GM18517 (cell line): ENCODE data around the gene UBE3A.
A peak's percentile ranks its signal among the peaks of the same experiment; 100 is the strongest.
"Not testable (repeated sequence)": the region's sequence is repeated elsewhere in the genome, so short reads cannot be mapped to it uniquely, and the experiment has no call there.

Source experiments
- ATAC-seq: cut with Tn5 transposase; IDR thresholded peaks from one replicate; pipeline ENCODE4 v1.9.1; 2021; ENCODE audit warnings: mild to moderate bottlenecking, moderate library complexity; ENCODE audit not compliant: unreplicated experiment

Gene UBE3A

DNA sequence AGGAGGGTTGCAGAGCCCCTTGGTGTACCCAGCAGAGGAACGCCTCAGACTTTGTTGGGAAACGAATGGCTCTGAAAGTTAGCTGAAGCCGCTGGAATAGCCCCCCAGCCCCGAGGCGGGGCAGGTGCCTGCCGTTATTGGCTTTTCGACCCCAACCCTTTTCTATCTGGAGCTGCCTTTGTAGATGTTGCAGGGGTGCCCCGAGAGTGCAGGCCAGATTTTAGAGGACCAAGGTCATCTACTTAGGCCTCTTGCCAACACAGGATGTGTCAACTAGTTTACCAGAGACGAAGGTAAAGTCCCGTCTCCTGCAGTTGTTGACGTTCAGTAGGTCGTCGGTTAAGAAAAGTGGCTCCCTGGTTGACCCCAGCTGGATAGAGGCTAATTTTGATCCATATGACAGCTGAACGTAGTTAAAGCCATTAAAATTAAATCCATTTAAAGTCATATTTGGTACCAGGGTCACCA lies 579 bp upstream of the UBE3A start:
- ATAC-seq: no peak

DNA sequence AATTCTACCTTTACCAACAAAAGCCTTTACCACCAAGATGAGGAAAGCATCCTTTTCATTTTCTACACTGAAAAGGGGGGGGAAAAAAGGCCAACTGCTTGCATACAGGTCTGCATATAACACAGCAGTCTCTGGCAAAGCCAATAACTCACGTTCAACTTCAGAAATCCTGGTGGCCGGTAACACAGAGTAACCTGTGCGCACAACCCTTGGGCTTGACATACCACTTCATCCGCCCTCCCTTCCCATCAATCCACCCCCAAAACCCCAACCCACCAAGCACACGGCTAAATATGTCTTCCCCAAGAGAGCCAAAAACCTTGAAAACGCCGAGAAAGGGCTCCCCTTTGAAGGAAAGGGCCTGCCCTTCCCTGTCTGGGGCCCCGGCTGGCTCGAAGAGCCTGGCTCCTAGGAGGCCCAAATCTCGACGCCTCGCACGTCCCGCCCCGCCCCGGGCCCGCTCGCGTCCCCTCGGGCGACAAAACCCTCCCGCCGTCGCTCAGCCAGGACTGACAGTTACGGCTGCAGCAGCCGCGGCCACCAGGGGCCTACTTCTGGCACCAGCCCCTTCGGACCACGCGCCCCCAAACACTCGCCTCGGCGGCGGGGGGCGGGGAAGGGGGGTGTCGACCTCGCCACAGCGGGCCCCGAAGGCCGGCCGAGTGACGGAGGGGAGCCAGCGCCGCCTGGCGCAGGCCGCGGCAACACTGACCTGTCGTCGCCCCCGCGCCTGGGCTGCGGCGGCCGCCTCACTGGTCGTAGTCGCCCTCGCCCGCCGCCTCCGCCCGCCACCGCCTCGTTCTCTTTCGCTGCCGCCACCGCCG lies 835 bp downstream of the UBE3A start:
- ATAC-seq: peak; percentile 54

DNA sequence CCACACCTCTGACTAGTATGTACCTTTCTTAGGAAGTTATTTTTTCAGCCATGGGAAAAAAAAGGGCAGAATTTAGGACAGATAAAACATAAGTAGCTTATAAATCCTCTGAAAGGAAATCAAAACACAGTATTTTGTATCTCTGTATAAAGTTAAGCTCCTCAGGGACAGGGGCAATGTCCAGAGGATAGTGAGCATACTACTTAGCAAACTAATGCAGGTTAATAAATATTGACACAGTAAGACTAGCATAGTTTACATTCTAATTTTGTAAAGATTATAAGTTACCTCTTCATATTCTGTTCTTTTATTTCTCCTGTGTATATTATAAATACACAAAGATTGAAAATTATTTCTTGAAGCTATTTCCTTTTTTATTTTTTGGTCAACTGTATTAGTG lies 2.1 kb downstream of the UBE3A start:
- no peak for ATAC-seq

DNA sequence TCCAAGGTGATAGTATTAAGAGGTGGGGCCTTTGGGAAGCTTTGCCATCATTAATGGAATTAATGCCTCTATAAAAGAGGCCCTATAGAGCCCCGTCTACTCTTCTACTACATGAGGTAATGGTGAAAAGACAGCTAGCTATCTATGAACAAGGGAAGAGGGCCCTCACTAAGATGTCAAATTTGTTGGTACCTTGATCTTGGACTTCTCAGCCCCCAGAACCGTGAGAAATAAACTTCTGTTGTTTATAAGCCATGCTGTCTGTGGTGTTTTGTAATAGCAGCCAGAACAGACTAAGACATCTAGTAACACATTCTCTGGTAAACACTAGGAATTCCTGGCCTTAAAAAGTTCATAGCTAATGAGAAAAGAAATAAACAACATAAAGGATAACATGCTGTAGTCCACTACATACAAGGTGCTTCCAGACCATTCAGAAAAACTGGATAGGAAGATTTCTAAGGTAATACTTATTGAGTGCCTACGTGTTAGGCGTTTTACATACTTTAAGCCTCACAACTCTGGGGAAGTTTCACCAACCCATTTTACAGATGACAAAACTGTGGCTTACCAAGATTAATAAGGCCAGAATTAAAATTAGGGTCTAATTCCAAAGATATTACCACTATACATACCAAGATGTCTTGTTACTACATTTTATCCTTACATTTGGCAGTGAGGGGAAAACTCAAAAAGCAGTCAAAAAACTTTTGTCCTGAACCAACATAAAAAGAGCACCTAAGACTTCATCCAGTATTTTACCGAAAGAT lies 3.2 kb downstream of the UBE3A start:
- ATAC-seq: no peak

DNA sequence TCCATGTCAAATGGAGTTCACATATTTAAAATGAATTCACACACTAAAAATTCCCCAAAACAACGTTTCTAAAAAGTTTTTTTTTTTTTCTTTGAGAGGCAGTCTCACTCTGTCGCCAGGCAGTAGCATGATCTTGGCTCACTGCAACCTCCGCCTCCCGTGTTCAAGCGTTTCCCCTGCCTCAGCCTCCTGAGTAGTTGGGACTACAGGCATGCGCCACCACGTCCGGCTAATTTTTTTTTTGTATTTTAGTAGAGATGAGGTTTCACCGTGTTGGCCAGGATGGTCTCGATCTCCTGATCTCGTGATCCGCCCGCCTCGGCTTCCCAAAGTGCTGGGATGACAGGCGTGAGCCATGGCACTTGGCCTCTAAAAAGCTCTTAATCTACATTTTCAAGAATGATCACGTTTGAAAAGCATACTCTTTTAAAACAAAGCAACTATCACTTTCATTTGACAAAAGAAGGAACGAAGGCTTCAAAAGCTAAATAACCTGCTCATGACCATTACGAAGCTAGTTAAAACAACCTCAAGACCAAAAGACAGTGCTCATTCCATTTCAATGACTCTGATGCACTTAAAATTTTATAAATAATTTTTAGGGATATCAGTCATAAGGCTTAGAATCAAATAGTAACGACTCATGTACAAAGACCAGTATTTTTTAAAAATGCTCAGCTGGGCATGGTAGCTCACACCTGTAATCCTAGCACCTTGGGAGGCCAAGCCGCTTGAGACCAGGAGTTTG lies 5.5 kb downstream of the UBE3A start:
- no peak for ATAC-seq

DNA sequence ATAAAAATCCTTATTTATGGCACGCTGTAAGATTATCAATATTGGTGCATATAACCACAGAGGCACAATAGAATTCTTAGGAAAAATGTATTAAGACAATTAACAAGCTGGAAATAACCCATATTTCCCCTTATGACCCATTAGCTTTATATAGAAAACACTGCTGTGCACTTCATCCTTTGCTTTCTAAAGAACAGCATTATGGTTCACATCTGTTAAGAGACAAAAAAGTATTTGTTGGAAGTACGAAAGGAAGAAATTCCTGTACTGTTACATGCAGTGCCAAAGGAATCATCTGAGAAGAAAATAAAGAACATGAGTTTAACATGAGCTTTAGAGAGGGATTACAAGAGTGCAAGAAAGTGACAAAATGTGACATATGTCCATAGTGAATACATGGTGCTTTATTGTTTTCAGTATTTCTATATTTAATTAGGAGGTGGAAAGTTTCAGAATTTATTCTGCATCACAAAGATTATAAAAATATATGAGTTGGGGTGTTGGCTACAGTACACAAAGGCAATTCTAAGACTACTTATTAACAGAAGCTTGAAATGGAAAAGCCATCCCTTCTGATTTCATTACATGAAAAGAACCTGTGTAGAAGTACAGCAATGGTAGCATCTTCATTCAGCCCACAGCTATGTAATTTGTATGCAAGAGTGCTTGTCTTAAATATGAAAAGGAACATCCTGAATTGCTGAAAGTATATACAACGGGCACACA lies 6.8 kb downstream of the UBE3A start:
- ATAC-seq: no peak

DNA sequence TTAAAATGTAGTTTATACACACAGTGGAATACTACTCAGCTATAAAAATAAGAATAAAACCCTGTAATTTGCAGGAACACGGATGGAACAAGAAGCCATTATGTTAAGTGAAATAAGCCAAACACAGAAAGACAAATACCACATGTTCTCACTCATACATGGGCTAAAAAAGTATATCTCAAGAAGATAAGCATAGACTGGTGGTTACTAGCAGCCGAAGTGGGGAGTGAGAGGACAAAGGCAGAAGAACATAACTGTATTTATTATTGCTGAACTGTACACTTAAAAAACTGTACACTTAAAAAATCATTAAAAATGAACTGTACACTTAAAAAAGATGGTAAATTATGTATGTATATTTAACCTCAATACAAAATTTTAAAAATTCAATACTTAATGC lies 11.0 kb downstream of the UBE3A start:
- no peak for ATAC-seq

DNA sequence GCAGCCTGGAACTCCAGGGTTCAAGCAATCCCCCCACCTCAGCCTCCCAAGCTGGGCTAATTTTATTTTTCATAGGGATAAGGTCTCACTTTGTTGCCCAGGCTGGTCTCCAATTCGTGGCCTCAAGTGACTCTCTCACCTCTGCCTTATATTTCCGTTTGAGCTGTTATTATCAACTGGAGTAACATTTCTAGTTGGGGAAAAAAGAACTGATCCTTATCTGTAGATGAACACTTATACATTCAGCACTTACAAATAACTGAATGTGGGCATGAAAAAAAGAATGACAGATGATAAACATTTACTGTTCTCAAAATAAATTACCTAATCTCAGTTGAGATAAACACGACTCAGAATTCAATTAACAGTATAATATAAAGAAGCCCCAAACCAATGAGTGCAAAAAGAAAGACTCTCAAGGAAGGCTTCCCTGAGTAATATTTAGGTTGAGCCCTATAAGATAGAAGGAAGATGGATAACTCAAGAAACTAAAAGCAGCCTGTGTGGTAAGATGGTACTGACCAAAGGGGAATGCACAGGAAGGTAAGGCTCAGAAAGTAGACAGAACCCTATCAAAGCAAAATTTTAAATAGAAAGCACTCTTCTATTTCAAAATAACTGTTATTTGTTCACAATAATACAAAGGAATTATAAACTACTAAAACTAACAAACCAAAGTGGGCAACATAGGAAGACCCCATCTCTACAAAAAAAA lies 11.8 kb downstream of the UBE3A start:
- ATAC-seq: no peak

DNA sequence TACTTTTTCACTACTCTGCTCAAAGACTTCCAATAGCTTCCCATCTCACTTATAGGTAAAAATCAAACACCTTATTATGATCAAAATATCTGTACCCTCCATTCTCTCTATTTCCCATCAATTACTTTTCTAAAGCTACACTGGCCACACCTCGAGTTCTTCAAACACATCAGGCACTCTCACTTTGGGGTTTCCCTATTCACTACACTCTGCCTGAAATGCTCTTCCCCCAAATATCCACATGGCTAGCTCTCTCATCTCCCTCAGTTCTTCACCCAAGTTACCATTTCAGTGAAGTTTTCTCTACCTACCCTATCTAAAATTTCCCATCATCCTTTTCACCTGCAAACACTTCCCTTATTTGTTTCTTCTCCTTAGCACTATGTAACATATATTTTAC lies 14.8 kb downstream of the UBE3A start:
- ATAC-seq: no peak

DNA sequence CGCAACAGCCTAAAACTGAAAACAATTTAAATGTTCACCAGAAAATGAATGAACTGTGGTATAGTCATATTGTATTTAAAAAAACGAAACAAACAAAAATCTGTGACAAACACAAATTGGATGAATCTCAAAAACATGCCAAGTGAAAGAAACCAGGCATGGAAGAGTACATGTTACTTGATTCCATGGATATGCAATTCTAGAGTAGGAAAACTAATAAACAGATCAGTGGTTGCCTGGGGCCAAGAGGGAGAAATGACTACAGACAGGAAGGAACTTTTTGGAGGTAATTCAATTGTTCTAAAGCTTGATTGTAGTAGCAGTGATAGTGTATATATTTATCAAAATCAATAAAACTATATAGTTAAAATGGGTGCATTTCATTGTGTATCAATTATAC lies 16.8 kb downstream of the UBE3A start:
- ATAC-seq: no peak

DNA sequence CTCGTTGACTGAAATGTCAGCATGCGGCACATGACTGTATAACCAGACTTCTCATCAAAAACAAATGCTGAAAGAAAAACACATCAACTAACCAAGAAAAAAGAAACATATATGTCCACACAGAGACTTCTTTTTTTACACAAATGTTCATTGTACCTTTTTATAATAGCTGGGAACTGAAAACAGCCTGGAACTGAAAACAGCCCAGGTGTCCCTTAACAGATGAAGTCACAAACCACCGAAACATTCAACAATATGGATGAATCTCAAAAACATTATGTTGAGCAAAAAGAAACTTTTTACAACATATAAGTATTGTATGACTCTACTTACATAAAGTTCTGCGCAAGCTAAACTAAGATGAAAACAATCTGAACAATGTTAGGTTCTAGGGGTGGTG lies 20.6 kb downstream of the UBE3A start:
- no peak for ATAC-seq

DNA sequence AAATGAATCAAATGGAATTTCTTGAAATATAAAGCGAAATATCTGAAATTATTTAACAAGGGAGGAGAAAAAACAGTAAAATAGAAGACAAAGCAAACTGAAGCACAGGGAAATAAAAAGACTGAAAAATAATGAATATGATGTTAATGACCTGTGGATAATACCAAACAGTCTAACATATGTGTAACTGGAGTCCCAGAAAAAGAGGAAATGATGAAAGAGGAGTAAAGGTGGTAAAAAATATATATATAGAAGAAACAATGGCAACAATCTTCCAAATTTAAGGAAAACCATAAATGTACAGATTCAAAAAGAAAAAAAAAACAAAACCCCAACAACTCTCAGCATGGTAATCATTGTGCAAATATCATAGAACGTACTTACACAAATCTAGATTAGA lies 21.2 kb downstream of the UBE3A start:
- no peak for ATAC-seq

DNA sequence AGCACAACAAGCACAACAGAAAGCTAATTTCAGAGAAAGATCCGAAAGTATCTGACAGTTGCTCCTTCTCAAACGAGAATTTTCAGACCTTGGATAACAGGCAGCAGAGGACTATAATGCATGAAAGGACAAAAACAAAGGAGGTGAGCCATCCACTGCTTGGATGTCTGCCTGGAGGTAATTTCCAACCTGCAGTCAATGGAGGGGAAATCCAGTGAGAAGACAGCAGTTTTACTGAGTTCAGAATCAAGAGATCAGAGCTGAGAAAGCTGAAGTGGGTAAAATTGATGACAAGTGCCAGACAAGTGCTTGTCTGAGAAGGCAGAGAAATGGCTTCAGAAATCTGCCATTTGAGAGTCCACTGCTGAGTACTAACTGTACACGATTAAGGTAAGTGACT lies 22.1 kb downstream of the UBE3A start:
- no peak for ATAC-seq

DNA sequence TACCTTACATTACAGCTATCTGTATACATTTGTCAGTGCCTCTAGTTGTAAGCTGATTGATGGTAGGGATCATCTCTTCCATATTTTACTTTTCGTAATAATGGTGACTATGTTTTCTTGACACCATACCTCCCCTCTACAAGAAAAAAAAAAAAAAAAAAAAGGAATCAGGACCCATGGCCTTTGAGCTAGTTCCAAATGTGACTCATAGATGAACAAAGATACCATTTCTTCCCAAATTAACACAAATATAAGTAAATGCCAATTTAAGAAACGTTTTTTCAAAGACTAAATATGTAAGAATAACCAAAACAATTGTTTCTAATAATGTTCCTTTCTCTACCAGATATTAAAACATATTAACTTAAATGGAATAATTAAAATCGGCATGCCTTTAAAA lies 23.1 kb downstream of the UBE3A start:
- no peak for ATAC-seq

DNA sequence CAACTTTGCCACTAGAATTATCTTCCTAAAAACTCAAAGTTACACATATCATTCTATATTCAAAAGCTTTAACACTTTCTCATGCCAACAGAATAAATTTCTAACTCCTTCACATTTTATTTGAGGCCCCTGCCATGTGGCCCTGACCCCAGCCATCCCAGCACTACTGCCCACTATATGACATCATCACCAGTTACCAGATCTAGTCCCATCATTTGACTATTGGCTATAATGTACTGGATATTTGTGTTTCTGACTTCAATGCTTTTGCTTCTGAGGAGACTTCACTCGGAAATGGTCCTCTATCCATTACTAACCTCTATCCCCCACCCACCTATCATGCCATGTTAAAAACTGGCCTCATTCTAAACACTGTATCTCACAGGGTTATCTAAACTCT lies 23.6 kb downstream of the UBE3A start:
- no peak for ATAC-seq

DNA sequence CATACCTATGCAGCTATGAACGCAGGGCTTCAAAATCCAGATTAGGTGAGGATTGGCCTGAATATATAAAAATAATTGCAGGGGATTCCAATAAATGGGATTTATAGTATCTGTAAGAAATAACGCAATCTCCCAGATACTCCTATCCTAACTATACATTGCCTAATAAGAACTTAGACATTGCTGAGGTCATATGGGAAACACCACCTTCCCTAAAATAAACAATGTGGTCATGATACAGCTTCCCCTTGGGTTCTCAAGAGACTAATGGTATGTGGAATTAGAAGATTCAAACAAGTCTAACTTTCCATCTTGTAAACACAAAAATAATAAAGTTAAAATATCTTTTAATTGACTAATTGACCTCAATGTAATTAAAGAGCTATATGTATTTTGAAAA lies 28.2 kb downstream of the UBE3A start:
- no peak for ATAC-seq

DNA sequence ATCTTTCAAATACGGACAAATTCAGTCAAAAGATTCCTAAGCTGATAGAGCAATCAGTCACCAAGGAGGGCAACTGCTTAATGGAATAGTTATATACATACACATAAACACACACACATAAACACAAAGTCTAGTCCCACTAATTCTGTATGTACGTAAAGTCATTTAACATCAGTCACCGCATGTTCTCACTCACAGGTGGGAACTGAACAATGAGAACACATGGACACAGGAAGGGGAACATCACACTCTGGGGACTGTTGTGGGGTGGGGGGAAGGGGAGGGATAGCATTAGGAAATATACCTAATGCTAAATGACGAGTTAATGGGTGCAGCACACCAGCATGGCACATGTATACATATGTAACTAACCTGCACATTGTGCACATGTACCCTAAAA lies 29.1 kb downstream of the UBE3A start:
- ATAC-seq: not testable (repeated sequence)

DNA sequence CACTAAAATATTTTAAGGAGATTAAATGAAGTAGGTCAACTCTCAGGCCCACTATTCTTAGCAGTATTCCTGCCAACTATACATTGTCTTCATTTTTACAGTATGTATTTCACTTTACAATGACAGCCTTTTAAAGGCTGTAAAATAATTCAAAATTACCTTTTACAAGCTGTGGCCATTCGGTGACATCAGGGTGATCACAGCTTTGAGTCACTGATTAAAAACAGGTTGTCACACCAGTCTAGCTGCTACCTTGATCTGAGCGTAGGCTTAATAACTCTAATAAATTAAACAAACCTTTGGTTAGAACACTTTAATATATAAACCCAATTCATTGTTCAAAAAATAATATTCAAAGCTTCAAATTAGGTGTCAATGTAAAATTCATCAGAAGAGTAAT lies 29.9 kb downstream of the UBE3A start:
- no peak for ATAC-seq

DNA sequence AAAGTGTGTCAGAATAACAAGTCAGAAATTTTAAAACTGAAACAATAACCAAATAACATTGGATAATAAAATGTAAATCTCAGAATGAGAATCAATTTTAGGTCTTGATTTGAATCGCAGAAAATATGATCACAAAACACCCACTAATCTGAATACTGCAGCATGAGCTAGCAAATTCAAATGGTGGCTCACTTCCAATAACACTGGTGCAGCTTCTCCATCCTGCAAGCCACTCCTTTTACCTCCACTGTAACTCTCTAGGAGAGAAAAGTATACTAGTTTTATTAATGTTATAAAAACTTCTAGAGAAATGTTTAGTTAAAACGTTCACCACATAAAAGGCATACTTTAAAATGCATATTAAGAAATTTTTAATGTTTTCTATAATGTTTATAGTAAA lies 30.4 kb downstream of the UBE3A start:
- ATAC-seq: no peak

DNA sequence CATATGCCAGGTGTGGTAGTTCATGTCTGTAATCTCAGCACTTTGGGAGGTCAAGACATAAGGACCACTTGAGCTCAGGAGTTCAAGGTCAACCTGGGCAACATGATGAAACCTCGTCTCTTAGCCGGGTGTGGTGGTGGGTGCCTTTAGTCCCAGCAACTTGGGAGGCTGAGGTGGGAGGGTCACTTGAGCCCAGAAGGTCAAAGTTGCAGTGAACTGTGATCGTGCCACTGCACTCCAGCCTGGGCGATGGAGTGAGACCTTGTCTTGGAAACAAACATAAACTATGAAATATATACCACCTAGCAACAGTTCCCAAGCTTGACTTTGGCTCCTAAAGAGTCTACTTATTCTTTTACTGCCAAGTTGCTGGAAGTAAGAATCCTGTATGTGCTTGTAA lies 30.9 kb downstream of the UBE3A start:
- ATAC-seq: no peak
